GM23338 (cell line): Measurements from ENCODE around the gene HLCS. TPM values are rescaled to one million over a fixed set of nuclear protein-coding genes. Genes with fewer than 3 reads are reported as not detected.

ENCODE experiments used
- ATAC-seq: fragments of 200-7000 bp; cut with Tn5 transposase; 3 replicates; pipeline ENCODE4 v1.9.1; 2020
- DNase-seq: peaks from one replicate; pipeline ENCODE4 v3.0.0-alpha.2; 2015; ENCODE audit warnings: low spot score
- H2AFZ ChIP-seq: fragments of 200-600 bp; sonication (generic); 2 replicates; pipeline ENCODE4 v1.8.0; 2016; ENCODE audit warnings: antibody characterized with exemption, mild to moderate bottlenecking, moderate library complexity
- H3F3A ChIP-seq: fragments of 200-600 bp; sonication (generic); replicated peaks from 2 replicates; pipeline ENCODE4 v1.8.0; 2017; ENCODE audit warnings: antibody characterized with exemption, mixed run types, low read depth
- H3K27ac ChIP-seq: fragments of 200-600 bp; sonication (generic); 2 replicates; pipeline ENCODE4 v1.6.1; 2016; ENCODE audit warnings: low read depth
- H3K27me3 ChIP-seq: fragments of 200-600 bp; sonication (generic); 2 replicates; pipeline ENCODE4 v1.8.0; 2016; ENCODE audit warnings: mild to moderate bottlenecking, mixed run types, moderate library complexity; ENCODE audit not compliant: insufficient read depth
- H3K36me3 ChIP-seq: fragments of 200-600 bp; sonication (generic); 2 replicates; pipeline ENCODE4 v1.8.0; 2016; ENCODE audit warnings: mild to moderate bottlenecking; ENCODE audit not compliant: insufficient read depth
- H3K4me1 ChIP-seq: fragments of 200-600 bp; sonication (generic); 2 replicates; pipeline ENCODE4 v1.8.0; 2016; ENCODE audit warnings: mild to moderate bottlenecking, moderate library complexity; ENCODE audit not compliant: insufficient read depth
- H3K4me2 ChIP-seq: fragments of 200-600 bp; sonication (generic); 2 replicates; pipeline ENCODE4 v1.7.1; 2017; ENCODE audit warnings: mixed run types
- H3K4me3 ChIP-seq: fragments of 200-600 bp; sonication (generic); 2 replicates; pipeline ENCODE4 v1.6.1; 2016; ENCODE audit warnings: mixed run types
- H3K79me2 ChIP-seq: fragments of 200-600 bp; sonication (generic); replicated peaks from 2 replicates; pipeline ENCODE4 v1.8.0; 2017; ENCODE audit warnings: mild to moderate bottlenecking; ENCODE audit not compliant: insufficient read depth
- H3K9me2 ChIP-seq: fragments of 200-600 bp; sonication (generic); 2 replicates; pipeline ENCODE4 v1.8.0; 2017; ENCODE audit not compliant: insufficient read depth
- H4K20me1 ChIP-seq: fragments of 200-600 bp; sonication (generic); replicated peaks from 2 replicates; pipeline ENCODE4 v1.8.0; 2017; ENCODE audit warnings: mild to moderate bottlenecking; ENCODE audit not compliant: insufficient read depth
- H3K27ac Mint-ChIP-seq: 2 replicates; pipeline ENCODE4 v1.8.0; 2020; ENCODE audit warnings: inconsistent platforms, mild to moderate bottlenecking, moderate library complexity, mixed read lengths
- H3K27me3 Mint-ChIP-seq: 3 replicates; pipeline ENCODE4 v1.8.0; 2022; ENCODE audit warnings: low read depth, mild to moderate bottlenecking, moderate library complexity, mixed read lengths, inconsistent platforms; ENCODE audit not compliant: insufficient read depth, poor library complexity
- H3K36me3 Mint-ChIP-seq: 3 replicates; pipeline ENCODE4 v1.8.0; 2021; ENCODE audit warnings: low read depth, mild to moderate bottlenecking, inconsistent platforms, moderate library complexity, mixed read lengths
- H3K4me1 Mint-ChIP-seq: 3 replicates; pipeline ENCODE4 v1.8.0; 2020; ENCODE audit warnings: mild to moderate bottlenecking, inconsistent platforms, mixed read lengths
- H3K4me3 Mint-ChIP-seq: 3 replicates; pipeline ENCODE4 v1.8.0; 2021; ENCODE audit warnings: moderate library complexity, mild to moderate bottlenecking, inconsistent platforms, mixed read lengths
- H3K9me3 Mint-ChIP-seq: 3 replicates; pipeline ENCODE4 v1.8.0; 2020; ENCODE audit warnings: moderate library complexity, mild to moderate bottlenecking, inconsistent platforms, mixed read lengths
- CREB1 ChIP-seq: fragments of 250-450 bp; sonication (Bioruptor Pico); IDR thresholded peaks from 2 replicates; pipeline ENCODE4 v1.5.0; 2020; ENCODE audit warnings: low read depth, mild to moderate bottlenecking, moderate library complexity
- EZH2 ChIP-seq: fragments of 200-600 bp; sonication (generic); IDR thresholded peaks from one replicate; pipeline ENCODE4 v1.8.0; 2017; ENCODE audit warnings: antibody characterized with exemption, mild to moderate bottlenecking, low read depth; ENCODE audit not compliant: unreplicated experiment
- JUNB ChIP-seq: IDR thresholded peaks from one replicate; pipeline ENCODE4 v1.6.1; 2016; ENCODE audit warnings: antibody characterized with exemption; ENCODE audit not compliant: unreplicated experiment
- NANOG ChIP-seq: IDR thresholded peaks from 2 replicates; pipeline ENCODE4 v1.6.1; 2016; ENCODE audit warnings: antibody characterized with exemption, borderline replicate concordance
- STAT1 ChIP-seq: IDR thresholded peaks from one replicate; pipeline ENCODE4 v1.6.1; 2016; ENCODE audit warnings: antibody characterized with exemption; ENCODE audit not compliant: unreplicated experiment
- ZNF114 ChIP-seq: fragments of 250-450 bp; sonication (Bioruptor Pico); IDR thresholded peaks from 2 replicates; pipeline ENCODE4 v1.5.0; 2020; ENCODE audit warnings: mild to moderate bottlenecking, moderate library complexity
- ZNF331 ChIP-seq: fragments of 250-450 bp; sonication (Bioruptor Pico); IDR thresholded peaks from 2 replicates; pipeline ENCODE4 v1.5.0; 2020; ENCODE audit warnings: low read depth, mild to moderate bottlenecking, moderate library complexity
- polyA plus RNA-seq: library from polyadenylated mRNA; unstranded; fragments of >200 nt; fragmentation: Nextera tagmentation; extraction: Ambion mirVana; gene quantifications from 2 replicates; pipeline ENCODE4 v1.2.1, GENCODE V29; 2016
- total RNA-seq: library from RNA; depleted of rRNA; stranded (reverse); fragments of >200 nt; shearing (Covaris generic); gene quantifications from 2 replicates; pipeline ENCODE4 v1.2.3, GENCODE V29; 2014
- TF ChIP-seq, protein P1 (sequence below): fragments of 250-450 bp; sonication (Bioruptor Pico); IDR thresholded peaks from 2 replicates; pipeline ENCODE4 v1.5.0; 2020; ENCODE audit warnings: mild to moderate bottlenecking, moderate library complexity
- TF ChIP-seq, protein P2 (sequence below), 2 experiments: fragments of 200-600 bp in 1 of 2; sonication (generic) in 1 of 2; conservative IDR thresholded peaks; 2 replicates each; pipeline versions ENCODE4 v1.5.1 to v1.6.1; 2016 to 2017; ENCODE audit warnings: antibody characterized with exemption in 2 of 2, low read depth in 2 of 2, mild to moderate bottlenecking in 2 of 2, moderate library complexity in 1 of 2

Gene HLCS
- total and polyA plus RNA-seq, 2 experiments from 2014 or later = 6.1 to 14.7 TPM

- Mint-ChIP-seq H3K4me3 (no peak overlapping the region), H3K9me3 (no peaks in the 10 kb centered on the region), H3K4me1 (peaks cover 17% of the 10 kb centered on the region), H3K27ac (no peak overlapping the region), H3K27me3 (peaks cover 6% of the 10 kb centered on the region), H3K36me3 (no peaks in the 10 kb centered on the region)
- H3F3A ChIP-seq = no peaks in the 10 kb centered on the region
- ATAC-seq = no peak
- H3K9me2 ChIP-seq = no peaks in the 10 kb centered on the region
- no peak overlapping the region for H2AFZ ChIP-seq
- no peak for DNase-seq
- H3K79me2 ChIP-seq = no peaks in the 10 kb centered on the region
- no peak overlapping the region for H3K27ac ChIP-seq
- no peaks in the 10 kb centered on the region for H4K20me1 ChIP-seq
- no peaks in the 10 kb centered on the region for H3K4me1 ChIP-seq
- no peaks in the 10 kb centered on the region for H3K36me3 ChIP-seq
- H3K4me2 ChIP-seq = no peak overlapping the region
- H3K4me3 ChIP-seq = no peak overlapping the region
- H3K27me3 ChIP-seq = no peaks in the 10 kb centered on the region
- no peak for TF ChIP-seq EZH2
- no peak for TF ChIP-seq STAT1
- TF ChIP-seq, protein P1, sequence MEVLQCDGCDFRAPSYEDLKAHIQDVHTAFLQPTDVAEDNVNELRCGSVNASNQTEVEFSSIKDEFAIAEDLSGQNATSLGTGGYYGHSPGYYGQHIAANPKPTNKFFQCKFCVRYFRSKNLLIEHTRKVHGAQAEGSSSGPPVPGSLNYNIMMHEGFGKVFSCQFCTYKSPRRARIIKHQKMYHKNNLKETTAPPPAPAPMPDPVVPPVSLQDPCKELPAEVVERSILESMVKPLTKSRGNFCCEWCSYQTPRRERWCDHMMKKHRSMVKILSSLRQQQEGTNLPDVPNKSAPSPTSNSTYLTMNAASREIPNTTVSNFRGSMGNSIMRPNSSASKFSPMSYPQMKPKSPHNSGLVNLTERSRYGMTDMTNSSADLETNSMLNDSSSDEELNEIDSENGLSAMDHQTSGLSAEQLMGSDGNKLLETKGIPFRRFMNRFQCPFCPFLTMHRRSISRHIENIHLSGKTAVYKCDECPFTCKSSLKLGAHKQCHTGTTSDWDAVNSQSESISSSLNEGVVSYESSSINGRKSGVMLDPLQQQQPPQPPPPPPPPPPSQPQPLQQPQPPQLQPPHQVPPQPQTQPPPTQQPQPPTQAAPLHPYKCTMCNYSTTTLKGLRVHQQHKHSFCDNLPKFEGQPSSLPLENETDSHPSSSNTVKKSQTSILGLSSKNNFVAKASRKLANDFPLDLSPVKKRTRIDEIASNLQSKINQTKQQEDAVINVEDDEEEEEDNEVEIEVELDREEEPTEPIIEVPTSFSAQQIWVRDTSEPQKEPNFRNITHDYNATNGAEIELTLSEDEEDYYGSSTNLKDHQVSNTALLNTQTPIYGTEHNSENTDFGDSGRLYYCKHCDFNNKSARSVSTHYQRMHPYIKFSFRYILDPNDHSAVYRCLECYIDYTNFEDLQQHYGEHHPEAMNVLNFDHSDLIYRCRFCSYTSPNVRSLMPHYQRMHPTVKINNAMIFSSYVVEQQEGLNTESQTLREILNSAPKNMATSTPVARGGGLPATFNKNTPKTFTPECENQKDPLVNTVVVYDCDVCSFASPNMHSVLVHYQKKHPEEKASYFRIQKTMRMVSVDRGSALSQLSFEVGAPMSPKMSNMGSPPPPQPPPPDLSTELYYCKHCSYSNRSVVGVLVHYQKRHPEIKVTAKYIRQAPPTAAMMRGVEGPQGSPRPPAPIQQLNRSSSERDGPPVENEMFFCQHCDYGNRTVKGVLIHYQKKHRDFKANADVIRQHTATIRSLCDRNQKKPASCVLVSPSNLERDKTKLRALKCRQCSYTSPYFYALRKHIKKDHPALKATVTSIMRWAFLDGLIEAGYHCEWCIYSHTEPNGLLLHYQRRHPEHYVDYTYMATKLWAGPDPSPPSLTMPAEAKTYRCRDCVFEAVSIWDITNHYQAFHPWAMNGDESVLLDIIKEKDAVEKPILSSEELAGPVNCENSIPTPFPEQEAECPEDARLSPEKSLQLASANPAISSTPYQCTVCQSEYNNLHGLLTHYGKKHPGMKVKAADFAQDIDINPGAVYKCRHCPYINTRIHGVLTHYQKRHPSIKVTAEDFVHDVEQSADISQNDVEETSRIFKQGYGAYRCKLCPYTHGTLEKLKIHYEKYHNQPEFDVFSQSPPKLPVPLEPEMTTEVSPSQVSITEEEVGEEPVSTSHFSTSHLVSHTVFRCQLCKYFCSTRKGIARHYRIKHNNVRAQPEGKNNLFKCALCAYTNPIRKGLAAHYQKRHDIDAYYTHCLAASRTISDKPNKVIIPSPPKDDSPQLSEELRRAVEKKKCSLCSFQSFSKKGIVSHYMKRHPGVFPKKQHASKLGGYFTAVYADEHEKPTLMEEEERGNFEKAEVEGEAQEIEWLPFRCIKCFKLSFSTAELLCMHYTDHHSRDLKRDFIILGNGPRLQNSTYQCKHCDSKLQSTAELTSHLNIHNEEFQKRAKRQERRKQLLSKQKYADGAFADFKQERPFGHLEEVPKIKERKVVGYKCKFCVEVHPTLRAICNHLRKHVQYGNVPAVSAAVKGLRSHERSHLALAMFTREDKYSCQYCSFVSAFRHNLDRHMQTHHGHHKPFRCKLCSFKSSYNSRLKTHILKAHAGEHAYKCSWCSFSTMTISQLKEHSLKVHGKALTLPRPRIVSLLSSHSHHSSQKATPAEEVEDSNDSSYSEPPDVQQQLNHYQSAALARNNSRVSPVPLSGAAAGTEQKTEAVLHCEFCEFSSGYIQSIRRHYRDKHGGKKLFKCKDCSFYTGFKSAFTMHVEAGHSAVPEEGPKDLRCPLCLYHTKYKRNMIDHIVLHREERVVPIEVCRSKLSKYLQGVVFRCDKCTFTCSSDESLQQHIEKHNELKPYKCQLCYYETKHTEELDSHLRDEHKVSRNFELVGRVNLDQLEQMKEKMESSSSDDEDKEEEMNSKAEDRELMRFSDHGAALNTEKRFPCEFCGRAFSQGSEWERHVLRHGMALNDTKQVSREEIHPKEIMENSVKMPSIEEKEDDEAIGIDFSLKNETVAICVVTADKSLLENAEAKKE (CRISPR knock-in tag) = no peak
- TF ChIP-seq CREB1 (CRISPR knock-in tag) = no peak
- TF ChIP-seq ZNF114 (CRISPR knock-in tag) = no peak
- no peak for TF ChIP-seq JUNB
- no peak for TF ChIP-seq NANOG
- TF ChIP-seq ZNF331 (CRISPR knock-in tag) = no peak
- TF ChIP-seq, protein P2, sequence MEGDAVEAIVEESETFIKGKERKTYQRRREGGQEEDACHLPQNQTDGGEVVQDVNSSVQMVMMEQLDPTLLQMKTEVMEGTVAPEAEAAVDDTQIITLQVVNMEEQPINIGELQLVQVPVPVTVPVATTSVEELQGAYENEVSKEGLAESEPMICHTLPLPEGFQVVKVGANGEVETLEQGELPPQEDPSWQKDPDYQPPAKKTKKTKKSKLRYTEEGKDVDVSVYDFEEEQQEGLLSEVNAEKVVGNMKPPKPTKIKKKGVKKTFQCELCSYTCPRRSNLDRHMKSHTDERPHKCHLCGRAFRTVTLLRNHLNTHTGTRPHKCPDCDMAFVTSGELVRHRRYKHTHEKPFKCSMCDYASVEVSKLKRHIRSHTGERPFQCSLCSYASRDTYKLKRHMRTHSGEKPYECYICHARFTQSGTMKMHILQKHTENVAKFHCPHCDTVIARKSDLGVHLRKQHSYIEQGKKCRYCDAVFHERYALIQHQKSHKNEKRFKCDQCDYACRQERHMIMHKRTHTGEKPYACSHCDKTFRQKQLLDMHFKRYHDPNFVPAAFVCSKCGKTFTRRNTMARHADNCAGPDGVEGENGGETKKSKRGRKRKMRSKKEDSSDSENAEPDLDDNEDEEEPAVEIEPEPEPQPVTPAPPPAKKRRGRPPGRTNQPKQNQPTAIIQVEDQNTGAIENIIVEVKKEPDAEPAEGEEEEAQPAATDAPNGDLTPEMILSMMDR (conservative IDR thresholded peaks at IDR 0.05; ENCODE audit: low read depth in 2 of 2) = no peak
These were observed 200.0 kb downstream of the HLCS start for GRCh38 chr21:36766511-36766910.
